ENCODE data around the gene PIGP.
"Not testable (repeated sequence)": the region's sequence is repeated elsewhere in the genome, so short reads cannot be mapped to it uniquely, and the experiment has no call there.

The PIGP gene

DNA sequence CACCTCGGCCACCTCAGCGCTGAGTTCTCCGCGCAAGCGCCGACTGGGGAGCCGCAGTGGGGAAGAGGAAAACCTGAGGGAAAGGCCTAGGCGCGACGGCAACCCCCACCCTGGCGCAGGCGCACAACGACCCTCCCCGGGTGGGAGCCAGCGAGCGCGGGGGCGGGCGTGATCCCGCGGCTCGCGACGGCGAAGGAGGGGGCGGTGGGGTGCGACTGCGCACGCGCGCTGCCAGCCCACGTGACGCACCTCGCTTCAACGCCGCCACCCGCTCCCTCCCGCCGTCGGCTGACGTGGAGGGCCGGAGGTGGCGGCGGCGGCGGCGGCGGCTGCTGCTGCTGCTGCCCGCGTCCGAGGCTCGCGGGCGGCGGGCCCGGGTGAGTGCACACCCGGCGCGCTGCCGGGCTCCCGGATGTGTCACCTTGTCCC lies at the start of gene PIGP, which contains the start of gene TTC3:
Gene PIGP, minus strand, starts transcription at position 84 of the 429 bp plus-strand sequence. CDS start 556 bp downstream, outside the sequence.
Gene TTC3, plus strand, starts transcription at position 267 of the 429 bp plus-strand sequence. CDS start 14,004 bp downstream, outside the sequence.
- DNase-seq (ENCODE audit: low spot score): peak; percentile 94

DNA sequence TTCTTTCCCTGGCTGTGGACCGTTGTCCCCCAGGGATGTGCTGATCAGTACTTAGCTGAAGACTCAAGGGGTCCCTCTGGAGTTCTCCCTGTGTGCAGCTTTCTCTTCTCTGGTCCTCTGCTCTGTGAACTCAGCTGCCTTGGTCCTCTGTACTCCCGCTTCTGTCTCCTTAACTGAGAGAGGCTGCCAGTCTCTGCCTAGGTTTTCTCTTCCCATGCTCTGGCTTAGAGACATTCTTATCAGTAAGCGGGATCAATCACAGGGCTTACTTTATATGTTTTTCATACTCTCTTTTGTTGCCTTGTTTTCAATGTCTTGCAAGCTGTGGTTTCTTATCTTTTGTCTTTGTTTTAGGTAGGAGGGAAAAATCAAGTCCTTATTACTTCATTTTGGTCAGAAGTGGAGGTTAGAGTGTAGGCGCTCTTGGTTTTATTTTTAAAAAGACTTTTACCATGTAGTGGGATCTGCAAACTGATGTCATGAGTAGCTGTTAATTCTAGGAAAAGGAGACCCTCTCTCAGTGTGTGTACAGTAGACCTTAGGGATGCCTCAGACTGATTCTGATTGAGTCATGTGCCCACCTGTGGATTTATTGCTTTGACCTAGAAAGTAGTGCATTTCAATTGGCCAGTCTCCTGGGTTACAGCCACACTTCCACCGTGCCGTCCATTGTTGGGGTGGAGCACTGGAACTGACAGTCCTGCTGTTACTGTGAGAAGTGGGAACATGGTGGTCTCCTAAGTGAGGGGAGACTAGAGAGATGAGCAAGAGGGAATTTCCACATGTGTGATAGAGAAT lies 46.7 kb upstream of the PIGP start:
- DNase-seq (ENCODE audit: low spot score): no peak

DNA sequence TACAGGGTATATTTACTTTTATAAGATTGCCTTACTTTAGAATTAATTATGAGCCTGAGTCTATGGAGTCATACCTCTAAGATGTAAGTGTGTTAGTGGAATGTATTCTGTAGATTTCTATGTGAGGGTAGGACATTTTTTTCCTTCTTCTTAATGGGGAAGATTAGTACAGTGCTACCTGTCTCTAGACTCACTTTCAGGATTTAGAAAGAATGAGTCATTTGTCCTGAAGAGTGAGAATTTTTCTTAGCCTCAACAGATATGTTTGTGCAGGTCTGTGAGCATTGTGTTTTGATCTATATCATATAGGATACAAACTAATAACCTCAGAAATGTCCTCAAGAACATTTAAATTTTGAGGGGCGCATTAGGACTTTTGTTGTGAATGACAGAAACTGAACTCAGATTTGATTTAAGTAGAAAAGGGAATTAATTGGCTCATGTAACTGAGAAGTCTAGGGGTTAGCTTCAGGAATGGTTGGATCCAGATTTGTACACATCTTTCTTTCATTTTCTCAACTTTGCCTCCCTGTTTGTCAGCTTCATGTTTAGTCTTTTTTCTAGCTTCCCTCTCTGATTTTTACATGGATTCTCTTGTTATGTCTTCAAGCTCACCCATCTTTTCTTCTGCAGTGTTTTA lies 45.4 kb upstream of the PIGP start:
- no peak for DNase-seq (ENCODE audit: low spot score)

DNA sequence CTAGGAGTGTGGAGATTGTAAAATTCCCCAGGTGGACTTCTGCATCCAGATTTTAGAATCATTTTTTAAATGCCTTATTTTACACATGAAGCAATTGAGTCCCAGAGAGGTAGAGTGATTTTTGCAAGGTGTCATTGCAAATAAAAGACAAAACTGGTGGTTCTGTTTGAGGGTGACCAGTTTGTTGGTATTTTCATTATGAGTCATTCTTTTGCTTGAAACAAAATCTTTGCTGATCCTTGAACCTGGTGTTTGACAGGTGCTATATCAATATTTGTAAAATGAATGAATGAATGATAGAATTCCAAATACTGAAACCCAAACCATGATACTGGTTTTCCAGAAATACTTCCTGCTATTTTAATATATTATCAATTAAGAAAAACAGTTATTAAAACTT lies 44.3 kb upstream of the PIGP start:
- DNase-seq (ENCODE audit: low spot score): no peak

DNA sequence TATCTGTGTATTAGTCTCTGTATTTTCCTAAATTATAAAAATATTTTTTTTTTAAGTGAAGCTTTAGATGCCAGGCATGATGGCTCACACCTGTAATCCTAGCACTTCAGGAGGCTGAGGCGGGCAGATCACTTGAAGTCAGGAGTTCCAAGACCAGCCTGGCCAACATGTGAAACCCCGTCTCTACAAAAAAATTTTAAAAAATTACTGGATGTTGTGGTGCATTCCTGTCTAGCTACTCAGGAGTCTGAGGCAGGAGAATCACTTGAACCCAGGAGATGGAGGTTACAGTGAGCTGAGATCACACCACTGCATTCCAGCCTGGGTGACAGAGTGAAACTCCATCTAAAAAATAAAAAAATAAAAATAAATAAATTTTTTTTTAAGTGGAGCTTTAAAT lies 43.6 kb upstream of the PIGP start:
- DNase-seq (ENCODE audit: low spot score): not testable (repeated sequence)

DNA sequence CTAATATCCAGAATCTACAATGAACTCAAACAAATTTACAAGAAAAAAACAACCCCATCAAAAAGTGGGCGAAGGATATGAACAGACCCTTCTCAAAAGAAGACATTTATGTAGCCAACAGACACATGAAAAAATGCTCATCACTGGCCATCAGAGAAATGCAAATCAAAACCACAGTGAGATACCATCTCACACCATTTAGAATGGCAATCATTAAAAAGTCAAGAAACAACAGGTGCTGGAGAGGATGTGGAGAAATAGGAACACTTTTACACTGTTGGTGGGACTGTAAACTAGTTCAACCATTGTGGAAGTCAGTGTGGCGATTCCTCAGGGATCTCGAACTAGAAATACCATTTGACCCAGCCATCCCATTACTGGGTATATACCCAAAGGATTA lies 41.4 kb upstream of the PIGP start:
- not testable (repeated sequence) for DNase-seq (ENCODE audit: low spot score)

DNA sequence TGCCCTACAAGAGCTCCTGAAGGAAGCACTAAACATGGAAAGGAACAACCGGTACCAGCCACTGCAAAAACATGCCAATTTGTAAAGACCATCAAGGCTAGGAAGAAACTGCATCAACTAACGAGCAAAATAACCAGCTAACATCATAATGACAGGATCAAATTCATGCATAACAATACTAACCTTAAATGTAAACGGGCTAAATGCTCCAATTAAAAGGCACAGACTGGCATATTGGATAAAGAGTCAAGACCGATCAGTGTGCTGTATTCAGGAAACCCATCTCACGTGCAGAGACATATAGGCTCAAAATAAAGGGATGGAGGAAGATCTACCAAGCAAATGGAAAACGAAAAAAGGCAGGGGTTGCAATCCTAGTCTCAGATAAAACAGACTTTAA lies 38.2 kb upstream of the PIGP start:
- not testable (repeated sequence) for DNase-seq (ENCODE audit: low spot score)

DNA sequence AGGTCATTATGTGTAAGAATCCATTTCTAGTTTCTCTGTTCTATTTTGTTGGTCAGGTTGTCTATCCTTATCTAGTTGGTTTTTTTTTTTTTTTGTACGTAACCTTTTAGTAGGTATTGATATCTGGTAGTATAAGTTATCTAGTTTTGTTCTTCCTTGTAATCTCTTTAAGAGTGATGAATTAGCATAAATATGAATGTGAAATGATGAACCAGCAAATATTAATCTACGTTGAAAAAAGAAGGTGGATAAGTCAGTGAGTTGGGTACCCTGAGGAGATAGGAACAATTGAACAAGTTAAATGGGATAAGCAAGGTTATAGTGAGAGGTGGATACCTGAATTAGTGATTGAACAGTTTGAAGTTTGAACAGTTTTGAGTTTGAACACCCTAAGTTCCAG lies 34.1 kb upstream of the PIGP start:
- no peak for DNase-seq (ENCODE audit: low spot score)

DNA sequence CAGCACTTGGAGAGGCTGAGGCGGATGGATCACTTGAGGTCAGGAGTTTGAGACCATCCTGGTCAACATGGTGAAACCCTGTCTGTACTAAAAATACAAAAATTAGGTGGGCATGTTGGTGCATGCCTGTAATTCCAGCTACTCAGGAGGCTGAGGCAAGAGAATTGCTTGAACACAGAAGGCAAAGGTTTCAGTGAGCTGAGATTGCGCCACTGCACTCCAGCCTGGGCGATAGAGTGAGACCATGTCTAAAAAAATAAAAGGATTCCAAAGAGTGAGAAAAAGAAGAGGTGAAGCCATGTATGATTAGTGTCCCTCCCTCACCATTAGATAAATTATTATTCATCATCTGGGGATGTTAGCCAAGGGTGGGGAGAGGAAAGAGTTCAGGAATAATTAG lies 29.9 kb upstream of the PIGP start:
- DNase-seq (ENCODE audit: low spot score): not testable (repeated sequence)

DNA sequence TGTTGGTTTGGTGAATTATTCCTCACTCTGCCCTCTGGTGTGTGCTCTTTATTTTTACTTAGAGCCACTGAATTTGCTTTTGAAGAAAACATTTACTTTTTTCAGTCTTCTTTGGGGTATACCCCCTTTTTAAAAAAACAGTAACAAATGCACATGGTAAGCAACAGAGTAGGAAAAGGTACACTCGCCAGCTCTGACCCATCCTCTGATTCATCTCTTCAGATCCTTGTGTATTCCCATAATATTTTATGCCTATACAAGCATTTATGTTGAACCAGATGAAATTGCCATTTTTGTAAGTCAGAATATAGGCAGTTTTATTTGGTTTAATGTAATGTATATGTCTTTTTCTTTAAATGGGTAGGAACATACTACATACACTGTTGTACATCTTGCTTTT lies 28.5 kb upstream of the PIGP start:
- no peak for DNase-seq (ENCODE audit: low spot score)

DNA sequence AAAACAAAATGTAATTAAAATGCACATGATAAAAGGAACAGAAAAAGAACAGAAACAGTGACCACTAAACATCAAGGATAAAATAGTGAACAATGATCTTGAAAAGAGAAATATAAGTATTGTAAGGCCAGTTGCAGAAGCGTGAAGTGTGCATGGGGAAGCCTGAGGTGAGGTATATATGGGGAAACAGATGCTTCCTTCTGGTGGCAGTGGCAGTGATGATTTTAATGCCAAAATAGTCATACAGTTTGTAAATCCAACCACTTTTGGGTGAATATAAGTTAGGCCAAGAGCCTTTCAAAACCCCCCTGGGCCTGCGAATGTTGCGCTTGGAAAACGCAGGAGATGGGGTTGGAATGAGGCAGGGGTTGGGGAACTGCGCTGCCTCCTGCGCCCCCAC lies 27.4 kb upstream of the PIGP start:
- no peak for DNase-seq (ENCODE audit: low spot score)

DNA sequence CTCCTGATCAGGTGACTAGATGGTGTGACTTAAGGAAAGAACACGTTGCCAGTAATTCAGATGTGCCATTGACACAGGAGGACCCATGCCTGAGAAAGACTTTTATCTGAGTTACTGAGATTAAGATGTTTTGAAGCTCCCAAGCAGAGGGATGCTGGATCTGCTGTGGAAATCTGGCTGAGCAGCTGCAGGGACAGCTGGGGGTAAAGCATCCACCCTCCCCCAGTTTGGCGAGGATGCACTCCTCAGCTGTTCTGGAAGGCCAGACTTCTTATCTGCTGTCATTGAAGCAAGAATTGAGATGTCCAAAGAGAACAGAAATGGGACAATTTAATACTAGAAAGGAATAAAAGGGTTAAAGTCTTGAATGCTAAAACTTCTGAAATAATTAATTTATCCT lies 25.9 kb upstream of the PIGP start:
- no peak for DNase-seq (ENCODE audit: low spot score)

DNA sequence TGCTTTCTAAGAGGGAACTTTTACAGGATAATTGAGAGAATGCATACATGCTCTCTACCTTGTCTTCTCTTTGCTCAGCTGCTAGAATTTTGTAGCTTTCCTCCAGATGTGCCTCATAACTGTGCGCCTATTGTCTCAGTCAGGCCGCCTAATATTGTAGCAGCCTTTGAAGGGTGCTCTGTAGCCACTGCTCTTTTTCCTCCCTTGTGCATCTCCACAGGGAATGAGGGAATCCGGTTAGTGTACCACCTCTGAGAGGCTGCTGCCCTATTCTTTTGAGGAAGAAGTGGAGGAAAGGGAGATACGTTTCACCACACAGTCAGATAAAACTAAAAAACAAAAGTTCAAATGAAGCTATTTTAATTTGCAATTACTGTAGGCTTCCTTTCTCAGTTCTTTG lies 22.9 kb upstream of the PIGP start:
- peak; percentile 6 for DNase-seq (ENCODE audit: low spot score)

DNA sequence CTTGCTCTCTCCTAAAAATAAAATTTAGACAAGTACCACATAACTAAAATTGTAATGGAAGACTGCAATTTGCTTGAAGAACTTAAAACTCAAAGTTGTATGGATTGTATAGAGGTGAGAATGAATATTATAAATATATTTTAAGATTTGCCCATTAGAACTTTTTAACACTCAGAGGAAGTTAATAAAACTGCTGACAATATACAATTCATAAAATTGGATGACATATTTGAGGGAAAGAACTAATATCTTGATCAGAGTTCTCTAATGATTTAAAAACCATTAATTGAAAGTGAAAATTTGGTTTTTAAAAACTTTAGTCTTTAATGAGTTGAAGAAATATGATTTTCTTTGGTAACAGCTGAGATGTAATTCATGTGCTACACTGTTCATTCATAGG lies 21.1 kb upstream of the PIGP start:
- no peak for DNase-seq (ENCODE audit: low spot score)

DNA sequence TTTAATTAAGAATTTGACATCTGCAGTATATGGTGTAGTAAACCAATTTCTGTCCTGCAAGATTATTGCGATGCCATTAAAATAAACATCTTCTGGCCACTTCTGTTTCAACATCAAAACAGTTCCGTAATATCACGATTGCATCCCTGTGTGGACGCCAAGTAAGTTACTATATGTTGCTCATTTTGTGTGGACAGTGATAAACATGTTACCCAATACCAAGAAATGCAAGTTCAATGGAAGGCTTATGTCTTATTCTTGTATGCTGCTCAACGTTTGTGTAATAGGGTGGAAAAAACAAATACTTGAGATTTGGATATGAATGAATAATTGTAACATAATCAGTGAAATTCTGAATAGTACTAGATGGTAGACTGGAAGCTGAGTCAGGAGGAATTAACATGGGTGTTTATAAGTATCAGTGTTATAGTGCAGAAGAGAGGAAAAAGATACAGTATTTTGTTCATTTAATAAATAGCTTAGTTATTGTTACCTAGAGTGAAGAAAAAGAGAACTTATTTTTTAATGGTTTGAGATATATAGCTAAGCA lies 15.4 kb upstream of the PIGP start:
- no peak for DNase-seq (ENCODE audit: low spot score)

DNA sequence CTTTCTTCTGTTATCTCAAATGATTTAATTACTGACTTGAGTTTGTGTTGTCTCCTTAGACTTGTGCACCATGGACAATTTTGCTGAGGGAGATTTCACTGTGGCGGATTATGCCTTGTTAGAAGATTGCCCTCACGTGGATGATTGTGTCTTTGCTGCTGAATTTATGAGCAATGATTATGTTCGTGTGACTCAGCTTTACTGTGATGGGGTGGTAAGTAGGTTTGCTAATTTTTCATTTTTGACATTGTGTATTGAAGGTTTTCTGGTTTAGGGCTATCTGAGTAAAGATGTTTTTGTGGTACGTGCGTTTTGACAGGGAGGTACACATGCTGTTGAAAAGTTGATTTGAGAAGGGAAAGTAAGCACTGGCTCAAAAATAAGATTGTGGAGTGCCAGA lies 14.3 kb upstream of the PIGP start:
- DNase-seq (ENCODE audit: low spot score): peak; percentile 35

DNA sequence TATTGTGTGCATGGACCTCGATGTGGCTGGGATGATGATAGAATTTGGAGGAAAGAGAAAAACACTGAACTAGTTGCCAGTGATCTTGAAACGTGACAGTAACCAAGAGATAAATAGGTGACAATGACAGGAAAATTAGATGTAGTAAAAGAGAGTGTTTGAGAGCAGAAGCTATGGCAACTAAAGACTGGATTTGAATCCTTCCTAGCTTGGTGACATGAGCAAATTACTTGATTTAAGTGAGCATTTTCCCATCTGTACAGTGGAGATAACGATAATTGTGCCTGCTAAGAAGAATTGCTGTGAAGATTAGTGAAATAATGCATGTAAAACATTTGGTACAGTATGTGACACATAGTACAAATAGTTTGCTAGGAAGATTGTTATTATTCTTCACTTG lies 12.9 kb upstream of the PIGP start:
- DNase-seq (ENCODE audit: low spot score): no peak

DNA sequence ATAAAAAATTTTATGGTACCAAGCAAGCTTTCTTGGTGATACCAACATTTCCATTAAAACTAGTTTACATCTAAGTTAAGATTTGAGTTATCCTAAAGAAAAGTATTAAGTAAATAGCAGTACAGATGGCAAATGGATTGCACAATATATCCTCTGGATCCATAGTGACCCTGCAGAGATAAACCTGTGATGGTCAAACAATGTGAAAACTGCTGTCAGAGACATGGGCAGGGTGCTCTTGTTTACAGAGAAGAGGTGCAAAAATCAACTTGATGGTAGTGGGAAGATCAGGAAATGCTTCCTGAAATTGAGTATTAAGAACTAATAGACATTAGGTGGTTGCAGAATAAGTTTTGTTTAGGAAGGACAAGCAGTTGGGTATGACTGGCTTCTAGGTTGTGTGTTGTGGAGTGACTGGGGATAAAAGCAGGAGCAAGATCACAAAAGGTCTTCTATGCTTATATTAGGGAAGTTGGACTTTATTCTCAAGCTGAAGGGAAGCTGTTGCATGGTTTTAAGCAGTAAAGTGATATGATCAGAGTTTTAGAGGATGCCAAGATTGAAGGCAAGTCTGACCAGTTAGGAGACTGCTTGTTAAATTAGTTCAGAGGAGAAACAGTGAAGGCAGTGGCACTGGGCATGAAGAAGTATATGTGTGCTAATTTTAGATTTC lies 10.1 kb upstream of the PIGP start:
- DNase-seq (ENCODE audit: low spot score): no peak

DNA sequence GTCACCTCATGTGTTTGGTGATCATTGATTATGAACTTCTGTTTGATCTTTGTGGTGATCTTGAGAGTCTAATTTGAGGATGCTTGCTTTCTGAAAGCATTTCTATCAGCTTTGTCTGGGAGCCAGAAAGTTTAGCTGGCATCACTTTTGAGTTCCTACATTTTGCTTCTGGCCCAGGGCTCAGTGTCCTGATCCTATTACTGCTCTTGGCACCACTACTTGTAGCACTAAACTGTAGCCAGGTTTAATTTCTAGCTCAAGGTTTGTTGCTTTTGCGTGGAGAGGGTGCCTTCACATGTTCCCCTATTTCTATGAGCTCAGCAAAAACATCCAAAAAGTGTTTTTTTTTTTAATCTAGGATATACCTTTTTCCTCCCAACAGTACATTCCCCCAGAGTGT lies 9.5 kb upstream of the PIGP start:
- DNase-seq (ENCODE audit: low spot score): no peak

DNA sequence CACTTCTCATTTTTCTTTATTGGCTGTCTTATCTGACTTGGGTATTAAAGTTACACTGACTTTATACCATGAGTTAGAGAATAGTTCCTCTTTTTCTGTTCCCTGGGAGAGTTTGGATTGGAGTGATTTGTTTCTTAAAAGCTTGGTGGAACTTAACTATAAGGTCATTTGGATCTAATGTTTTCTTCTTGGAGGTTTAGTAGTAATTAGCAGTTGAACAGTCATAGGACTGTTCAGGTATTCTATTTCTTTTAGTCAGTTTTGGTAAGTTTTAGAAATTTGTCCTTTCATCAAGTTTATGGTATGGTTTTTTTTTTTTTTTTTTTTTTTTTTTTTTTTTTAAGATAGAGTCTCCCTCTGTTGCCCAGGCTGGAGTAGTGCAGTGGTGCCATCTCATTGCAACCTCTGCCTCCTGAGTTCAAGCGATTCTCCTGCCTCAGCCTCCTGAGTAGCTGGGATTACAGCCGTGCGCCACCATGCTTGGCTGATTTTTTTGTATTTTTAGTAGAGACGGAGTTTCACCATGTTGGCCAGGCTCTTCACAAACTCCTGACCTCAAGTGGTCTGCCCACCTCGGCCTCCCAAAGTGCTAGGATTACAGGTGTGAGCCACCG lies 6.4 kb upstream of the PIGP start:
- DNase-seq (ENCODE audit: low spot score): no peak

DNA sequence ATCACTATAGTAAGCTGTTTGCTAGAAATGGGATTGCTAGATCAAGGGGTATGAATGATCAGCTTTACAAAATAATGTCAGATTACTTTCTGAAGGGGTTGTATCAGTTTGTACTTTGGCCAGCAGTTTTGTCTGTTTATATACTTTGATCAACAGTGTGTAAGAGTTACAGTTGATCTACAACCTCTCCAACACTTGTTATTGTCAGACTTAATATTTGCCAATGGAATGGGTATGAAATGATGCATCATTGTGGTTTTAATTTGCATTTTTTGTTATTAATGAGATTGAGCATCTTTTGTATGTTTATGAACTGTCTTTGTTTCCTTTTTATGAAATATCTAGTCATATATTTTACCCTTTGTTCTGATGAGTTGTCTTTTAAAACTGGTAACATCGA lies 4.5 kb upstream of the PIGP start:
- no peak for DNase-seq (ENCODE audit: low spot score)
